ENCODE data around the gene SLC25A13. TPM values are rescaled to one million over a fixed set of nuclear protein-coding genes. Genes with fewer than 3 reads are reported as not detected.

SLC25A13 gene
- total RNA-seq, 1 experiment from 2014 or later, result 71.7 TPM

DNA sequence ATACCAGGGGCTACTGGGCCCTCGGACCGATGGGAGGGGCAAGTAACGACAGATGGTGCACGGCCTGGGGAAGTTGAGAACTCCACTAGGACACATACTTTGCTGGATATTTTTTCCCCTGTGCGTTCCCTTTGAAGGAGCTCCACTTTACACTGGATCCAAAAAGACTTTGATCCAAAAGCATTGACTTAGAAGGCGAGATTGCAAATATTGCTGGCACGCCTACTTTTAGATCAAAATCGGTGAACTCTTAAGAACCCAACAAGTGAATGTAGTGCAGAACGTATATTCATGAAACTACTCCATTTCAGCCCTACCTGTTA lies 436 bp upstream of the SLC25A13 start:
- H4K91ac ChIP-seq (ENCODE audit: insufficient read length, low read depth, low read length), result no peak overlapping the region
- H3K79me2 ChIP-seq (ENCODE audit: insufficient read depth, low read length), result peaks cover 7% of the 10 kb centered on the region; the same call in 1 of the 2 replicates
- no peaks in the 10 kb centered on the region for H3K27me3 ChIP-seq (ENCODE audit: insufficient read depth, low read length)
- peak overlapping the region; percentile 80 for H3K4me3 Mint-ChIP-seq
- H3K36me3 Mint-ChIP-seq (ENCODE audit: insufficient read depth in 1 of 3, low read depth in 3 of 3), result peaks cover 0 to 6% (median 0%) of the 10 kb centered on the region in 3 experiments; a peak in 3 of 7 replicates
- peak overlapping the region in 2 of 3 experiments; percentile 48 to 83; a peak in 1 of 7 replicates for H3K27ac Mint-ChIP-seq
- no peaks in the 10 kb centered on the region for H3K79me1 ChIP-seq (ENCODE audit: insufficient read depth, low read depth, low read length, poor library complexity, severe bottlenecking)
- peak overlapping the region; percentile 18; the same call in 1 of the 2 replicates for H3K14ac ChIP-seq (ENCODE audit: insufficient read depth, low read length)
- H3K4me1 Mint-ChIP-seq, result peaks cover 16 to 18% of the 10 kb centered on the region in 2 experiments
- no peak overlapping the region for H2AFZ ChIP-seq (ENCODE audit: low read length)
- no peak overlapping the region for H3K27ac ChIP-seq (ENCODE audit: insufficient read length, low read depth, low read length)
- H2BK15ac ChIP-seq (ENCODE audit: low read depth, low read length), result no peak overlapping the region
- TF ChIP-seq, protein P1, sequence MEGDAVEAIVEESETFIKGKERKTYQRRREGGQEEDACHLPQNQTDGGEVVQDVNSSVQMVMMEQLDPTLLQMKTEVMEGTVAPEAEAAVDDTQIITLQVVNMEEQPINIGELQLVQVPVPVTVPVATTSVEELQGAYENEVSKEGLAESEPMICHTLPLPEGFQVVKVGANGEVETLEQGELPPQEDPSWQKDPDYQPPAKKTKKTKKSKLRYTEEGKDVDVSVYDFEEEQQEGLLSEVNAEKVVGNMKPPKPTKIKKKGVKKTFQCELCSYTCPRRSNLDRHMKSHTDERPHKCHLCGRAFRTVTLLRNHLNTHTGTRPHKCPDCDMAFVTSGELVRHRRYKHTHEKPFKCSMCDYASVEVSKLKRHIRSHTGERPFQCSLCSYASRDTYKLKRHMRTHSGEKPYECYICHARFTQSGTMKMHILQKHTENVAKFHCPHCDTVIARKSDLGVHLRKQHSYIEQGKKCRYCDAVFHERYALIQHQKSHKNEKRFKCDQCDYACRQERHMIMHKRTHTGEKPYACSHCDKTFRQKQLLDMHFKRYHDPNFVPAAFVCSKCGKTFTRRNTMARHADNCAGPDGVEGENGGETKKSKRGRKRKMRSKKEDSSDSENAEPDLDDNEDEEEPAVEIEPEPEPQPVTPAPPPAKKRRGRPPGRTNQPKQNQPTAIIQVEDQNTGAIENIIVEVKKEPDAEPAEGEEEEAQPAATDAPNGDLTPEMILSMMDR (conservative IDR thresholded peaks at IDR 0.05), result no peak
- no peak overlapping the region for H3K4ac ChIP-seq (ENCODE audit: low read depth, low read length)
- WGBS (ENCODE audit: extremely low coverage, insufficient read length, low lambda C conversion rate), result no CpG with 5 or more reads among the region's 9 CpGs
- no peak overlapping the region for H2BK20ac ChIP-seq (ENCODE audit: low read depth, low read length, poor library complexity, severe bottlenecking)
- no peak overlapping the region for H3T11ph ChIP-seq (ENCODE audit: low read length)
- H2BK5ac ChIP-seq (ENCODE audit: insufficient read length, low read length), result no peak overlapping the region
- H3K4me2 ChIP-seq (ENCODE audit: insufficient read depth, insufficient read length, low read length), result peak overlapping the region; percentile 17
- H4K20me1 ChIP-seq (ENCODE audit: control insufficient read depth, insufficient read depth, insufficient read length), result no peaks in the 10 kb centered on the region
- H3K18ac ChIP-seq (ENCODE audit: insufficient read length, low read depth, low read length), result no peak overlapping the region
- DNase-seq, result no peak
- no peaks in the 10 kb centered on the region for H3K4me1 ChIP-seq (ENCODE audit: insufficient read depth, low read length)
- H2BK120ac ChIP-seq (ENCODE audit: low read depth, low read length, poor library complexity, severe bottlenecking), result no peak overlapping the region
- no peak overlapping the region for H2AK5ac ChIP-seq (ENCODE audit: insufficient read length, low read length)
- H3K9me3 Mint-ChIP-seq, result 0 out of 5 replicates have a peak, but pooled peaks cover 0 to 3% of the 10 kb centered on the region in 2 experiments
- H3K23ac ChIP-seq (ENCODE audit: insufficient read length, low read depth, low read length), result no peak overlapping the region
- H3K27me3 Mint-ChIP-seq (ENCODE audit: low read depth), result peaks cover 18% of the 10 kb centered on the region
- H3K9me3 ChIP-seq (ENCODE audit: control insufficient read depth, low read depth, low read length), result no peaks in the 10 kb centered on the region
- no peak overlapping the region for H3K56ac ChIP-seq (ENCODE audit: insufficient read length, low read depth, low read length)
- no peaks in the 10 kb centered on the region for H3K23me2 ChIP-seq (ENCODE audit: insufficient read length, low read depth, low read length, poor library complexity, severe bottlenecking)
- no peak overlapping the region for H4K8ac ChIP-seq (replicated peaks; ENCODE audit: insufficient read length, low read depth, low read length)
- no peak overlapping the region for H4K5ac ChIP-seq (ENCODE audit: insufficient read length, low read depth, low read length)
- H2BK12ac ChIP-seq (ENCODE audit: insufficient read length, low read depth, low read length), result no peak overlapping the region
- no peak overlapping the region for H3K9ac ChIP-seq (ENCODE audit: extremely low read depth, insufficient read length, low read length)

All from H9 (cell line).